Amniotic stem cell (primary cell): Measurements from ENCODE around the gene ATG10.

ENCODE experiments used
- DNase-seq: peaks from one replicate; lab custom pipeline; 2025; lab: John Stamatoyannopoulos, UW

ATG10 gene

GRCh38 chr5:82165740-82166530 is 194.1 kb downstream of the ATG10 start:
- DNase-seq: peak; percentile 67

DNA sequence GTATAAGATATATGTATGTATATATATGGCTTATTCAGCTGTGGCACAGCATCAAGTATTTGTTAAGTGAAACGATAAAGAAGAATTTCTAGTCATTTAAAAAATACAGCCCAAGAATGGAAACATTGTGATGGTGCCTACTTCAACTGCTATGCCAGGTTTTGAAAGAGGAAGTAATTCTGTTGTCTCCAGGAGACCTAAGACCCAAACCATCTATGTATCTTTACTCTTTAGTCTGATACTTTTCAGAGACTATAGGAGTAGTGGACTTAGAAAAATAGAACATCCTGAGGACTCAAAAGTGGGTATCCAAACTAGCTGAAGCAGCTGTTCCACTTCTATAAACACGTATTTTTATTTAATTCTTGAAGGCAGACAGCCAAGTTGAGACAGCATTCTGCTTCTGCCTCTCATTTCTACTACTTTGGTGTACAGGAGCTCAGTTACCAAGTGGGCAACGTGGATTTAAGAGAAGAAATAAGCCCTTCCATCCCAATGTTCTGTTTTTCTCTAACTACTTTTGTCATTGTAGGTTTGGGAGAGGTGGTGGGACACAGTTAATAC is 195.6 kb downstream of the ATG10 start:
- no peak for DNase-seq

GRCh38 chr5:82168294-82168693 is 196.5 kb downstream of the ATG10 start:
- no peak for DNase-seq

DNA sequence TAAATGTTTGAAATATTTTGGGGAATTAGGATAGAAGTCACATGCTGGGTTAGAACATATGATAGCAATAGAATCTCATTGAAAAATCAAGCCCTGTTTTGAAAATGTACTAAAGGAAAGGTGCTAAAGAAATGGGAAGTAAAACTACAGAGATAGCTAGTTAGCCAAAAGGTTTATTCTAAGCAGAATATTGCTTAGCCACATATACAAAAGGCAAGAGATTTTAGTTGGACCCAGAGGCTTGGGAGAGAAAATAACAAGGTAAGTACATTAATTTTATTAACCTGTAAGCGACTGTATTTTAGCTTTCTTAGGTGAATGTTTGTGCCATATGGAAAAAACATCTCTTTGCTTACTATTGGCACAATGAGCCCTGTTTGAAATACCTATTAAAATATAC is 198.1 kb downstream of the ATG10 start:
- no peak for DNase-seq

DNA sequence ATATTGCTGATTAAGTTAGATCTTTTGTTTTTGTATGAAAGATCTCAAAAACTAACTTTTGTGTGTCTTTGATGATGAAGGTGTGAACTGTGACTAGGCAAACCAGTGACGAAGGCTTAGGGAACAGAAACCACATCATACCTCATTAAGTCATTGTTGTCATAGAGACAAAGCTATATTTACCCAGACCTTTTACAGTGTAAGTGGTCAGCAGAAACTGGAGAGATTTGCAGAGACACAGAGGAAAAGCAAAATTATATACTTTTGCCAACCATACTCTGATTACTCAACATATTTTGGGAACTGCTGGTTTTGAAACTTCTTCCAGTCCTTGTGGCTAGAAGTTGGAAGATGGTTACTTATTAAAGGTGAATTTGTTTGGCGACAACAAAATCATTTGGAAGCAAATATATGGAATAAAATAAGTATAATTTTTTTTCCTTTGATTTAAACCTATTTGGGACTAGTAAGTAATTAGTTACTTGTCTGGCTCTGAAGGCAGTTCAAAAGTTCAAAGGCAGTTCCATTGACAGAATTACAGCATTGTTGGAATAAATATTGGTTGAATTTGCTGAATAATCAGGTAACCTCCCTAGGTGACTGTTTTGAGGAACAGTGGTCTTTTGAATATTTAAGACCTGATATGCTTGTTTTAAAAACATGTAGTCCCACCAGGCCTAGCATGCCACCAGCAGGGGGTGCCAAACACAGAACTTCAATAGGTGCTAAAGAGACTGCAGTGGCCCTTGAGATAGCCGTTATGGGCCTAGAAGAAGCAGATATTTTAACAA is 202.5 kb downstream of the ATG10 start:
- DNase-seq: no peak

DNA sequence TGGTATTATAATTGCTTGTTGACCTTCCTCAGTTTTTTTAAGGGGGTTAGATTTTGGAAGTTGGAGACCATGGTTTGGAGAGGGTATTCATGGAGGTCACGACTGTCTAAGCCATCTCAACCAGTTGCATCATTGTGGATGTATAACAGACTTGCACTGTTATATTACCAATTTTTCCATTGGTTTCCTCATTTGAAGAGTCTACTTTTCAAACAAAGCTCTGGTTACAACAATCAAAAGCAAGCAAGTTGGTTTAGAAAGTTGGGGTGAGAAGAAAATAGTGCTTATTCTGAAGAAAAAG is 203.0 kb downstream of the ATG10 start:
- DNase-seq: no peak

GRCh38 chr5:82176115-82176814 is 204.4 kb downstream of the ATG10 start:
- DNase-seq: no peak

GRCh38 chr5:82178378-82178777 is 206.6 kb downstream of the ATG10 start:
- DNase-seq: no peak

- no peak for DNase-seq
Observed at GRCh38 chr5:82182662-82183061, 210.8 kb downstream of the ATG10 start.

DNA sequence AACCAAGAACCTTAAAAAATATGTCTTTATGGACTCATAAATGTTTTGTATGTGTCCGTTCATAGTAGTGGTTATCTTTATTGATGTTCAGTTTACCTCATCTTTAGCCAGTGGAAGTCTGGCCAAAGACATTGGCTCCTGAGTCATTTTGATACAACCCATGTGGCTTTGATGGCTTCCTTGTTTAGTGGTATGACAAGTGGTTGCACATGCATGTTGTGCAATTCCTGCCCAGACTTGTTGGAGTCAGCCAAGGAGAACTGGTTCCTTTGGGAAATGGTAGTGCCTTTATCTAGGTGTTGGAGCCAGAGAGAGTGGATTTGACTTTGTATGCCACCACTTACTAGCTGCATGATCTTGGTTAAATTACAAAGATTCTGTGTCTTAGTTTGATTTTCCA is 212.0 kb downstream of the ATG10 start:
- DNase-seq: no peak

GRCh38 chr5:82185851-82186250 is 214.0 kb downstream of the ATG10 start:
- no peak for DNase-seq

GRCh38 chr5:82197550-82197949 is 225.7 kb downstream of the ATG10 start:
- no peak for DNase-seq

DNA sequence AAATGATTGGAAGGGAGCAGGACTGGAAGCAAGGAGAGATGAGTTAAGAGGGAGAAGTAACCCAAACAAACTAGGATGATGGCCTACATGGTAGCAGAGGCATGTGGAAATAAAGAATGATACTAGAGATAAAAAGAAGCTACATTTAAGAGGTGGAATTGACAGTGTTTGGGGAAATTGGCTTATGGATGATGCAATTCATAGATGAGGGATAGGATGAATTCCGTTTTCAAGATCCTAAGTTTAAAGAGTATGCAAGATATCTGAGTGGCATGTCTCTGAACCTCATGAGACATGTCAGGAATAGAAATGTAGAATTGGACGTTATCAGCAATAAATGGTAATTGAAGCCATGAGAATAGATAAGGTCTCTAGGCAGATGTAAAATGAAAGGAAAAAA is 232.7 kb downstream of the ATG10 start:
- no peak for DNase-seq

GRCh38 chr5:82205005-82205404 is 233.2 kb downstream of the ATG10 start:
- DNase-seq: no peak

GRCh38 chr5:82208371-82208770 is 236.5 kb downstream of the ATG10 start:
- no peak for DNase-seq

DNA sequence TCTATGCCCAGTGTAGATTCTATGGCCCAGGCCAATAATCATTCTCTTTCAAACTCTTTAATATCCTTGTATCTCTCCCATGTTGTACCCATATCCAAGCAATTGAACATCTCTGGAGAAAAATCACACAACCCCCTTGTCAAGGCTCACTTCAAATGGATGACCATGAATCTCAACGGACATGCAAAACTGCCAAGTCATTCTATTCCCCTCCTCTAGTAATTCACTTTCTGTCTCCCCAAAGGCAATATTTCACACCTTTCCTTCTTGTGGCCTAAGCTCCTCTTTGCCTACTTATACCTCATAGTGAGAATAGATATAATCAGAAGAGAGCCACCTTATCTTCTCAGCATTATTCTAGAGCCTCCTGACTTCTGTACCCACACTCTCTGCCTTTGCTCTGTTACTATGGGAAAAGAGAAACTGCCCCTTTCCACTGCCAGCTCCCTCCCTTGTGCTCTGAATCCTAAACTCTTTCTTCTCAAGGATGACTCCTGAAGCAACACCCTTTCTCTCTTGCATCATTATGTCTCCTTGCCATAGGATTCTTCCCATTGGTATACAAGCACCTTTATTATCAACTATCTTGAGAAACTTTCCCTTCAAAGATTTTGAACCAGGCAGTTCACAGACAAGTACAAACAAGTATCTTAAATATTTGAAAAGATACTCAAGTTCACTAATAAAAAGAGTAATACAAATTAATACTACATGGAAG is 240.2 kb downstream of the ATG10 start:
- DNase-seq: no peak

GRCh38 chr5:82217917-82218316 is 246.1 kb downstream of the ATG10 start:
- no peak for DNase-seq

- no peak for DNase-seq
Observed at GRCh38 chr5:82218374-82219156, 246.7 kb downstream of the ATG10 start.

- no peak for DNase-seq
Observed at GRCh38 chr5:82221020-82221419, 249.2 kb downstream of the ATG10 start.

DNA sequence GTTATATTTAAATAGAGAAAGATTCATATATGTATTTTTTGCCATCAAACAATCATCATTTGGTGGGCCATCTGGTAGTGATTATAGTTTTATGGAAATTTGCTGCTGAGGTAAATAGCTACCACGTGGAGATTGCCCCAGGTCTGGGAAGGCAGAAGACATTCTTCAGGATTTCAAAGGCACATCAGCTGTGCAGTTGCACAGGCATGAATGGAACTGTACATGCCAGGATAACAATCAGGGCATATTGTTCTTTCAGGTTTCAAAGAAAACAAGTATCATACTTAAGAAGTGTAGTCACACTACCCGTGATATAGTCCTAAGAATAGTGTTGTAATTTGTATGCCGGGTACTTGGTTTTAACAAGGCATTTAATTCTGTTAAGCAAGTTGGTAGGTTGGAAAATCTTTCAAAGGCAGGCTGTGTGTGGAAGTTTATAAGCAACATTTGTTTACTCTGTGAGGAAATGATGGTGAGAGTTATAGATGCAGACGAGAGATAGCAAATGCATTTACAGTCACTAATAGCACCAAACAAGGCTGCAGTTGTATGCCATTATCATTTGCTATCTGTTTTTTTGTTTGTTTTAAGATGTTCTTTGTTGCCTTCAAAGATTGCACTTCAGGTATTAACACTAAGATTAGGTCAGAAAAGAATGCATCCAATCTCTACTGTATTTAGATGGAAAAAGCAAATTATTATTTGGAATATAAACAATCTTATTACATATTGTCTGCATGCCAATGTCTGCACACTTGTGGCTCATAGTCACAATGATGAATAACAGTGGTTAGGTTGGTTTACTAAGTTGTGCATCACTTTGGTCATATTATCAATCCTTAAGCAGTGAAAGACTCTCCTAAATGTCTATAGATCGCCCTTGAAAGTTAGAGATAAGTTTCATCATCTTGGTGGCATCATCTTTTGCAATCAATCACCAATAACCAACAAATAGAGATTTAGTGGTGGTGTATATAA is 251.1 kb downstream of the ATG10 start:
- no peak for DNase-seq
